Occipital lobe (tissue), 2 donors: Measurements from ENCODE around the gene CDH8. TPM values are rescaled to one million over a fixed set of nuclear protein-coding genes. Genes with fewer than 3 reads are reported as not detected.

Experiments
- DNase-seq: peaks from one replicate; lab custom pipeline; 2025; lab: John Stamatoyannopoulos, UW
- total RNA-seq: library from RNA; depleted of rRNA; stranded (reverse); fragments of >200 nt; gene quantifications from one replicate; pipeline ENCODE4 v1.2.3, GENCODE V29; 2014

Gene CDH8
- 53.7 TPM for total RNA-seq

DNA sequence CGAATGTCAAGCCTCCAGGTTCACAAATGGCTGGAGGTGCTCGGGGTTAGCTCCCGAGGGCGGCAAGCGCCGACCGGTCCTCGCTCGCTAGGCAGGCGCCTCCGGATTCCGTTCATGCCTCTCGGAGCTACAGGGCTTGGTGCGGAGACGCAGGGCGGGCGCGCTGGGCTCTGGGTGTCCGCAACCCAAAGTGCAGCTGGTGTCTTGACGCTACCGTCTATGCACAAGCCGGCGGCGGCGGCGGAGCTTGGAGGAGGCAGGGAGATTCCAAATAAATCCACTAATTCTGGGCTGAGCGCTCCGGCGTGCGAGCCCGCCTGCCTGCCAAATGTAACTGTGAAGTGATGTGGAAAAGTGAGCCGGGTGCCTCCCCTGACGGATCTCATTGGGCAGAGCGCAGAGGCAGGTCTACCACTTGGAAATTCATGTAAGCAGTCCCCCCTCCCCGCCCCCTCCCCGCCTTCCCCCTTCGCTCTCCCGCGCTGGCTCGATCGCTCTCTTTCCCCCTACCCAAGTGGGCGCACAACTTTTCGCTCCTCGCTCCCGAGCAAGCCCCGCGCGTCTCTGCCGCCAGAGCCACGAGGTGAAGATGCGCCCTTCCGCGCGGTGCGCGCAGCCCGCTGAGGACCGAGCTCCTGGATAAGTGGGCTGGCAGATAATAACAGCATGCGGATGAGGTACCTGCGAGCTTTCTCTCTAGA is at the start of gene CDH8:
TSS of gene CDH8 (minus strand) at position 338 of the 701 bp plus-strand sequence. CDS start 15,035 bp downstream, outside the sequence.
- peak; percentile 43 for DNase-seq

DNA sequence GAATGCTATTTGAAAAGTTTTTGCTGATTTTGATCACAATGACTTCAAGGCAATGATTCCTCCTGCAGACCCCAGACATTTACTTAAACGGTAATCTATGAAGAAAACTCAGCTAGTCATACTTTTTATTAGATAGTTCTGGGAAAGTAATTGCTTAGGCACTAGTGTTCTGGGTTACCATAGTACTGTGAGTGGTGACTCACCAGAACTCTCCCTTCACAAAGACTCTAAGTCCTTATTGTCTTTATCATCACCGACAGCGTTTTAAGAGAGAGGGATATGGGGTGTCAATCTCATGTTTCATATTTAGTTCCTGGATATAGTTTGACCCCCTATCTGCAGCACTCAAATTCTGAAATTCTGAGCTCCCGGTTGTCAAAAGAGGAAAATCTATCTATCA is 43.0 kb upstream of the CDH8 start:
- DNase-seq, result no peak

GRCh38 chr16:62077998-62078397 is 41.8 kb upstream of the CDH8 start:
- DNase-seq, result no peak

DNA sequence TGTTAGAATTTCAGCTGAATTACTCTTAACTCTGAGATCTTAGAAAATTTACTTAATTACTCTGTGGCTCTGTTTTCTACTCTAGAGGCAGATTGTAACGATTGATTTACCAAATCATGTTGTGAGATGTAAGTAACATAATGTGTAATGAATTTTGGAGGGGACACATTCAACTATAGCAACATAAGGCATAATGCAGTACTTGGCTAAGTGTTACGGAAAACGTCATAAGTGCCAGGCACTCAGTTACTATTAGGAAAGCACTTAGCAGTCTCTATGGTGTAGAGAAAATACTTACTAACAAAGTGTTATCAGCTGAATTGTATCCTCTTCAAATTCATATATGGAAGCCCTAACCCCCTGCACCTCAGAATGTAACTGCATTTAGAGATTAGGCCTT is 40.6 kb upstream of the CDH8 start:
- no peak for DNase-seq

GRCh38 chr16:62068747-62069146 is 32.5 kb upstream of the CDH8 start:
- no peak for DNase-seq

DNA sequence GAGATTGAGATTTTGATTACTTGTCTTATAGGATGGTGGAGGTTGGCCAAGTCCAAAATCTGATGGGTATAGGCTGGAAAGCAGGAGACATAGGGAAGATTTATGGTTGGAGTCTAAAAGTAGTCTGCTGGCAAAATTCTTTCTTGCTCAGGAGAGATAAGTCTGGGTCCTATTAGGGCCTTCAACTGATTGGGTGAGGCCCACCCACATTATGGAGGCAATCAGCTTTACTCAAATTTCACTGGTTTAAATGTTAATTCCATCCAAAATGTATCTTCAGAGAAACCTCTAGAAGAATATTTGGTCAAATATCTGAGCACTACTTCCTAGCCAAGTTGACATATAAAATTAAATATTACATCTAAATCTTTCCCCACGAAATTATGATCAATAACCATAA is 31.7 kb upstream of the CDH8 start:
- no peak for DNase-seq

DNA sequence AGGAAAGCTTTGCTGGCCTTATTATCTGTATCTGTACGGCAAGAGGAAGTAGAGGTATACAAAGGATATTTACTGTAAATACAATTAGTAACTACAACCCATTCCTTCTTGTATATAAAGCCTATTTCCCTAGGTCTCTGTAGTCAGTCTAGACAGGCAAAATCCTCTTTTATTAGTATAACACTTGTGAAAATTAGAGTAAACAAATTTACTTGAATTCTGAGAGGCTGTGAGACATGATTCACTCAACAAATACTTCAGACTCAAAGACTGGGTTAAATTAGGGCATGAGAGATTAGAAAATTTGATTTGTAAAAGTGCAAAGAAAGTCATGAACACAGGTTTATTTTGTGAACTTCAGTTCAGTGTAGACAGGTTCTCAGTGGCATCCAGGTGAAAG is 30.9 kb upstream of the CDH8 start:
- no peak for DNase-seq

DNA sequence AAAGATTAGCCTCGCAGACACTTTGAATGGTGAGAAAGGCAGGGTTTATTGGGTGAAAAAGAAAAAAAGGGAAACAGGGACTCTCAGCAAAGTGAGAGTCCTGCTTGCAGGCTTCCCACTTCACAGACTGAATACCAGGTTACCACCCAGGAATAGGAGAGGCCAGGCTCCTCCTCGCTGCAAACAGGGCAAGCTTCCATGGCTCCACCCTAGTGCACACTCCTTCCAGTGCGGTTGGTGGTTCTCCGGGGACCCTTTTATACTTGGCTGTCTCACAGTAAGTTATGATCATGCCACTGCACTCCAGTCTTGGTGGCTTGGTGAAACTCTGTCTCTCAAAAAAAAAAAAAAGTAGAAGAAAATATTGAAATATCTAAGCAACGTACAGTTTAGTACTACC is 30.5 kb upstream of the CDH8 start:
- no peak for DNase-seq

DNA sequence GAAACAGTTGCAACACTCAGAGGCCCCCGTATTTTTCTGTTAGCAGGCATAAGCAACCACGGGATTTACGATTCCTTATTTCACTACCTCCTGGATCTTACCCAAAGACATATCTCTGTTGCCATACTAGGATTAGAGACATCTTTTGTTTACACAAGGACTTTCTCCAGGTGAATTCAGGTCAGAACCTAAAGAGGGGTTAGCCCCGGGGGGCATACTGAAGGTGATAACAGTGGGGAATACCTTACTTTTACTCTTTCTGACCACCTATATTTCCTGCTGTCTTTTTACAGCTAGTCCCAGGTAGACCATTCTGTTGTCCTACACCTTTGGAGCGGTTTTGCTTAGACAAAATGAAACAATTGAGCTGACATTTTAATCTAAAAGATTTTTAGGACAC is 27.9 kb upstream of the CDH8 start:
- DNase-seq, result no peak

- no peak for DNase-seq
Observed at GRCh38 chr16:62060089-62060488, 23.9 kb upstream of the CDH8 start.

GRCh38 chr16:62059527-62059926 is 23.3 kb upstream of the CDH8 start:
- DNase-seq, result no peak

DNA sequence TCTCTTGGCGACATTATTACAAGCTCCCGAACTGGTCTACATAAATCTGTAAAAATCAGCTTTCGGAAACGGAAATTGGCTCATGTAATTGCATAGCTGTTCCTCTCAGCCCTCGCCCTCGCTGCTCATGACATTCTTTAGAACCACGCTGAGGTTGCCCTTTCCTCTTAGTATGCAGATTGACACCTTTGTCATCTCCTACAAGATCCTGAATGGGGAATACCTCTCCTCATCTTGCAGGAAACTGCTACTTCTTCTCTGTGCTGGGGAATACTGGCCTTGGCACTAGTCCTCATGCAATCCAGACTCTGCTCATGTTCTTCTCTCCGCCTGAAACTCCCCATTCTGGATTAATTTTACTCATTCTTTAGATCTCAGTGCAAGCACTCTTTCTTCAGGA is 22.2 kb upstream of the CDH8 start:
- DNase-seq, result no peak

- no peak for DNase-seq
Observed at GRCh38 chr16:62051942-62052341, 15.7 kb upstream of the CDH8 start.

DNA sequence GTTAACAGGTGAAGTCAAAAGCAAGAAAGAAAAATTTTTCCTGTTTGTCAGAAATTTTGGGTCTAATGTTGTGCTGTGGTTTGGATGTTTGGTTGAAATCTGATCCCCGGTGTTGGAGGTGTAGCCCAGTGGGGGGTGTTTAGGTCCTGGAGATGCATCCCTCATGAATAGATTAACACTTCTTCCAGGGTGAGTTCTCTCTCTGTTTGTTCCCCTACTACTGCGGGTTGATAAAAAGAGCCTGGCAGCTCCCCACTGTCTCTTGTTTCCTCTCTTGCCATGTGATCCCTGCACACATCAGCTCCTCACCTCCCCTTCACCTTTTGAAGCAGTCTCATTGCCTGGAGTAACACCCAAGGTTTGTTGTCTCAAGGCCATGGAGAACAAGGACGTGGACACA is 14.6 kb upstream of the CDH8 start:
- no peak for DNase-seq

- DNase-seq, result no peak
Observed at GRCh38 chr16:62046801-62047200, 10.6 kb upstream of the CDH8 start.

DNA sequence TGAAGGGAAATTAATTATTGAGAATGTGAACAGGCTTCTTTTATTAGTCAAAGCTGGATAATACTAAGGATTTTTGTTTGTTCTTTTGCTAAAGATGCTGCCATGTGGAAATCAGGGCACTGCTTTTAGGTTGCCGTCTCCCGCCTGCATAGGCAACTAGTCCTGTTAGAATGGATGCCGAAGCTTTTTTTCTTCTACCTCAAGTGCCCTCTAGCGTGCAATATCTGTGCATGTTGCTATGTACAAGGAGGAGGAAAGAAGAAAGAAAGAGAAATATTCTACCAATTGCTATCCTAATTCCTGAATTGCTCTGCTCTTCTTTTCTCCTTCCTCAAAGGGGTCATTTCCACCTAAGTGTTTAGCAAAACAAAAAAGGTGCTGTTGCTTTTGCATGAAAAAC is 5.2 kb upstream of the CDH8 start:
- peak; percentile 30 for DNase-seq

DNA sequence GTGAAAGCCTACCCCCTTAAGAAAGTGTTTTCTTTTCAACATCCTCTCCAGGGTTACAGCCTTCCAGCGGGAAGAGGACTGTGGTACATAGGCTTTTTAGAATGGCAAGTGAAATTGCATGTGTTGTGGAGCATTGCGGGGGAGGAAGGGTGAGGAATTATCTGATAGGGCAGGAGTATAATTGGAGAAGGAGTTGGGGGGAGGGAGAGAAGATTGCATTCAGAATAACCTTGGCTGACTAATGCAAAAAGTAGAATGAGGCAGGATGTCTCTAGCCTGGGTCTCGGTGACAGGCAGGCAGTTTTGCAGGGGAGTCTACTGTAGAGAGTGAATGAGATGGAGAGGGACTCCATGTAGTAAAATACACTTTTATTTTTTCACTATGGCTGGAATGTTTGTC is 2.4 kb upstream of the CDH8 start:
- DNase-seq, result no peak

DNA sequence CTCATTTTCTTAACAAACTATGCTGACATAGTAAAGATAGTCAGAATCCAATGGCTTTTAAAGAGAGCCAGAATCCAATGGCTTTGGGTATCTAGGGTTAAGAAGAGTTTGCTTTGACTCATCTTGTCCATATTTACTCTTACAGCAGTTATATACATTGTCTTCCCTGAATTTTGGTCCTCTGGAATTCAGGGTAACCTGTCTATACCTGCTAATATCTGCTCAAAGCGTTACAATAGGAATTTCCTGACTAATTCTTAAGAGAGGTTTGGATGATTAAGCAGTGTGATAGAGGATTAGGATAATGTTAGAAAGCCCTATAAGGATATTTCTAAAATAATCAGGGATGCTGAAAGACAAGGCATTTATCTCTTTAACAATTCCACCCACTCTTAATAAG is 2.0 kb upstream of the CDH8 start:
- DNase-seq, result no peak

DNA sequence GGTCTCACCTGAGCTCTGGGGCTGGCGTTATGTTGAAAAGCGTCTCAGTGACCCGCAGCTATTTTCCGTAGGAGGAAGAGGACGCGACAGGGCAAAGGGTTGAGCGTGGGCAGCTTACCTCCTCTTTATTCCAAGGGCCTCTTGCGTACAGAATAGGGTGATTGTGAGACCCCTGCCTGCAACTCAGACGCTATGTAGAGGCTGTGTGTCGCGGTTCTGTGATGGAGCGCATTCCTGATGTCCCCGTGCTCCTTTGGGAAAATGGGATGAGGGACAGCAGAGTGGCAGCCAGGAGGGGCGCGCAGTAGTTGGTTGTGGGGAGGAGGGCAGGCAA is 531 bp upstream of the CDH8 start:
- DNase-seq, result no peak

DNA sequence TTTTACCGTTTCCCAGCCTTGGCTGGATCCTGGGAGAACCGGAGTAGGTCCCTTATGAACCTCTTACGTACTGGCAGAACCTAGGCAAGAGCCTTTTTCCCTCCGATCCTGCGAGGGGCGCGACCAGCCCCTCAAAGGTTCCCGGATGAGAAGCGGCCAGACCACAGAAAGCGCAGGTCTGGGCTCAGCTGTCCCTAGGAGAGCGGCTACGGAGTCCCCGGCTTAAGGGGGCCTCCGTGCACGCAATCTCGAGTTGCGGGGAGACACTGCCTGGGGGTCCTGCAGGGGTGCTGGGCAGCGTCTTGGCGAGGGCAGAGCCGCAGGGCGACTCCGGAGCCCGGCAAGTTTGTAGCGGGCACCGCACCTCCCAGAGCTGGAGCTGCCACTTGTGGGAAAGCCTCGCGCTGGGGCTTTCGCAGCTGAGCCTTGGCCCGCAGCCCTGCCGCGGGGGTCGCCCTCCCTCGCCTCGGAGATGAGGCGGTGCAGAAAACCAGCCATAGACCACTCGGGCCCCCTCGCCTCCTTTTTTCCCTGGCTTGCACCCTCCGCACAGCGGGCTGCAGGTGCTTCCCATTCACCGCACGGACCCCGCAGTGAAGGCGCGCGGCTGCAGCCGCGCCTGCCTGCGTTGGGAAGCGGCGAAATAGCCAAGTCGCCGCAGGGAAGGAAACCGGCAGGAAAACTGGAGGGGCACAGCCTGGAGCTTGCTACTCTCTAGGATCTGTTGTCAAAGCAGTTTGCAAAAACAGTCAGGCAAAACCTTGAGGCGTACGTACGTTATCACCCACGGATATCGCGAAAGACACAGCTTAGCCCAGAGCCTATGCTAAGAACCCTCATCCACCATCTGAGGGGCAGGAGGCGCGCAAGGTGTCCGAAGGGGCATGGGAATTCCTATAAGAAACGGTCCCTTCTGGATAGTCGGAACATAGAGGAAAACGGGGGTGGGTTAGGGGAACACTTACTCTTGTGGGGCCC is 834 bp downstream of the CDH8 start:
- no peak for DNase-seq

DNA sequence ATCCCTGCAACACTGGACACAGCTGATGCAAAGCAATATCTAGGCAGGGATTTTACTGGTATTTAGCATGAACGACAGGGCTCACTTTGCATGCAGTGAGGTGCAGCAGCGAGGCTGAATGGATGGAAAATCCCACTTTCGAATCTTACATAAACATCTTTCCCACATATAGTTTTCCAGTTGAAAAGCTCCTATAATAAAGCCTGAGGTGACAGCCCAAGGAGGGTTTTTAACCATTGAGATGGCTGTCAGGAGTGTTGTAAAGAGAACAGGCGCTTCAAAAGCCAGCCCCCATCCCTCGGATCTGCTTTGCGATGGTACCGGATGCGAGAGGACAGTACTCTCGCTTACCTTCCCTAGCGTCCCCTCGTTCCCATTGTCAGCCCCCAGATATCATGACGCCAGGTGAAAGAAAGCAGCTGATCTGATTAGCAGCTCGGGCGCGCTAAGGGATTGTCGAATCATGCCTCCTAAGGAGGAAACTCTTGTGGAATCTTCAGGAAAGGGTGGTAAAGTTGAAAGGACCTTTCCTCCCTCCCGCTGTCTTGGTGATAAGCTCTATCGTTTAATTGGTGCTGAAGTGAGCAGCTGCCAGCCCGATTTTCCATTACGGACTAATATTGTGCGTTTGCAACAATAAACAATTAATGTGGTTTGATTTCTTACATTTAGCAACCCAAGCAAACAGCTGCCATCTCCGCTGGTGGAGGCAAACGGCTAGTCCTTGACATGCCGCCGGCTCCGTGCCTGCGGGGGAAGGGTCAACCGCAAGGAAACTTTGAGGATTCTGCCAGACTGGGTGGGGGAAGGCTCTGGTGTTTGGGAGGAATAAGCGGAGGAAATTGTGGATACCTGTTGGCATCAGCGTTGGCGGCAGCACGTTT is 1.8 kb downstream of the CDH8 start:
- peak; percentile 44 for DNase-seq

DNA sequence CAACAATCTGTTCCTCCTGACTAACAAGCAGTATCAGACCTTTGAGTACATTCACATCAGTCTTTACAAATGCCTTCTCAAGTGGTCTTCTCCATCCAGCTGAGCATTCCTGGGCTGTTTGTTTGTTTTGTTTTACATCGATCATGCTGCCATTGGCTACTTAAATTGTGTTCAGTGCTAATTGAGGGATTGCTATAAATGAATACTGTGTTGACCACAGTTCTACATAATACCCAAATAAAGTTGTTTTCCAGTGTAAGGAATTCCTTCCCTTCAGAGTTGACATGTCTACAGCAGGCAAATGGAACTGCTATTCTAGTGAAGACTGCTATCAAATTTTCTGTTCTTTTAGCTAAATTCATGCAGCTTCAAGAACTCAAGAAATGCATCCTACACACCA is 3.2 kb downstream of the CDH8 start:
- no peak for DNase-seq
